GM12873 (cell line): Measurements from ENCODE around the gene NMB.

Experiments
- CTCF ChIP-seq: IDR thresholded peaks from 2 replicates; pipeline ENCODE4 v1.5.1; 2012; ENCODE audit warnings: low read depth, mild to moderate bottlenecking, moderate library complexity, low read length, control low read depth; ENCODE audit not compliant: insufficient read depth; ENCODE audit errors: missing control alignments

NMB gene

GRCh38 chr15:84620626-84621025 lies 37.4 kb downstream of the NMB start:
- TF ChIP-seq CTCF: no peak

- no peak for TF ChIP-seq CTCF
Measured at GRCh38 chr15:84616235-84616634, 41.8 kb downstream of the NMB start.

GRCh38 chr15:84611631-84612030 lies 46.4 kb downstream of the NMB start:
- no peak for TF ChIP-seq CTCF

- no peak for TF ChIP-seq CTCF
Measured at GRCh38 chr15:84609818-84610525, 48.0 kb downstream of the NMB start.

- TF ChIP-seq CTCF: no peak
Measured at GRCh38 chr15:84608707-84609284, 49.2 kb downstream of the NMB start.

- no peak for TF ChIP-seq CTCF
Measured at GRCh38 chr15:84606653-84607120, 51.3 kb downstream of the NMB start.

GRCh38 chr15:84605554-84605882 lies 52.5 kb downstream of the NMB start:
- TF ChIP-seq CTCF: no peak
